ENCODE results near the gene OR52I1.

The OR52I1 gene

DNA sequence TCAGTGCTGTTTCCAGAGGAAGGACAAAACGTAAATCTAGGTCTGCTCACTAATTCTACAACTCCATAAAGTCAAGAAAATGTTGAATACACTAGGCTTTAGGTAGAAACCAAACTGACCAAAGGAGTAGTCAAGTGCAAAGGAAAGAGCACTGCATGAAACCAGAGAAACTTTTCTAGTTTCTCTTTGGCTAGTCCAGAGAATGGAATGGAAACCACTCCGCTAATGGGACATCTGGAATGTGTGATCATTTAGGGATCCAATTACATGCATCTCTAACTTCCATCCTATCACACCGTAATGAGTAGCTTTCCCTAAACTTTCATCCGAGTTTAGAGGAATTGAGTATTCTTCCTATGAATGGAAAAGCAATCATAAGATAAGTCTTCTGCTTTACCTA lies 46.4 kb upstream of the OR52I1 start:
- Histone ChIP-seq H3K4me3 (ENCODE audit: low read length) (no peak overlapping the region), H3K27me3 (ENCODE audit: control insufficient read depth, low read length) (no peaks in the 10 kb centered on the region), H3K9me3 (ENCODE audit: control insufficient read depth, insufficient read depth, low read length) (no peaks in the 10 kb centered on the region), H3K79me2 (ENCODE audit: control insufficient read depth, low read length) (no peaks in the 10 kb centered on the region), H3K9me2 (replicated peaks; ENCODE audit: control insufficient read depth, low read length) (no peaks in the 10 kb centered on the region; the same call in 1 of the 2 replicates), H3K36me3 (ENCODE audit: control insufficient read depth, low read length) (no peaks in the 10 kb centered on the region), H3K27ac (ENCODE audit: low read depth, low read length) (no peak overlapping the region), H4K20me1 (ENCODE audit: control insufficient read depth, insufficient read depth, low read depth, low read length) (no peaks in the 10 kb centered on the region), H3K4me1 (ENCODE audit: control insufficient read depth, low read length) (no peaks in the 10 kb centered on the region), H3K4me2 (ENCODE audit: low read length) (no peak overlapping the region), H3F3A (ENCODE audit: control insufficient read depth, insufficient read depth) (no peaks in the 10 kb centered on the region)
- TF ChIP-seq, protein P1, sequence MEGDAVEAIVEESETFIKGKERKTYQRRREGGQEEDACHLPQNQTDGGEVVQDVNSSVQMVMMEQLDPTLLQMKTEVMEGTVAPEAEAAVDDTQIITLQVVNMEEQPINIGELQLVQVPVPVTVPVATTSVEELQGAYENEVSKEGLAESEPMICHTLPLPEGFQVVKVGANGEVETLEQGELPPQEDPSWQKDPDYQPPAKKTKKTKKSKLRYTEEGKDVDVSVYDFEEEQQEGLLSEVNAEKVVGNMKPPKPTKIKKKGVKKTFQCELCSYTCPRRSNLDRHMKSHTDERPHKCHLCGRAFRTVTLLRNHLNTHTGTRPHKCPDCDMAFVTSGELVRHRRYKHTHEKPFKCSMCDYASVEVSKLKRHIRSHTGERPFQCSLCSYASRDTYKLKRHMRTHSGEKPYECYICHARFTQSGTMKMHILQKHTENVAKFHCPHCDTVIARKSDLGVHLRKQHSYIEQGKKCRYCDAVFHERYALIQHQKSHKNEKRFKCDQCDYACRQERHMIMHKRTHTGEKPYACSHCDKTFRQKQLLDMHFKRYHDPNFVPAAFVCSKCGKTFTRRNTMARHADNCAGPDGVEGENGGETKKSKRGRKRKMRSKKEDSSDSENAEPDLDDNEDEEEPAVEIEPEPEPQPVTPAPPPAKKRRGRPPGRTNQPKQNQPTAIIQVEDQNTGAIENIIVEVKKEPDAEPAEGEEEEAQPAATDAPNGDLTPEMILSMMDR (IDR thresholded peaks at IDR 0.05; ENCODE audit: low read depth, low read length, poor library complexity, severe bottlenecking): no peak
- no peak for TF ChIP-seq EZH2phosphoT487 (IDR thresholded peaks at IDR 0.05; ENCODE audit: borderline replicate concordance, low read length)

DNA sequence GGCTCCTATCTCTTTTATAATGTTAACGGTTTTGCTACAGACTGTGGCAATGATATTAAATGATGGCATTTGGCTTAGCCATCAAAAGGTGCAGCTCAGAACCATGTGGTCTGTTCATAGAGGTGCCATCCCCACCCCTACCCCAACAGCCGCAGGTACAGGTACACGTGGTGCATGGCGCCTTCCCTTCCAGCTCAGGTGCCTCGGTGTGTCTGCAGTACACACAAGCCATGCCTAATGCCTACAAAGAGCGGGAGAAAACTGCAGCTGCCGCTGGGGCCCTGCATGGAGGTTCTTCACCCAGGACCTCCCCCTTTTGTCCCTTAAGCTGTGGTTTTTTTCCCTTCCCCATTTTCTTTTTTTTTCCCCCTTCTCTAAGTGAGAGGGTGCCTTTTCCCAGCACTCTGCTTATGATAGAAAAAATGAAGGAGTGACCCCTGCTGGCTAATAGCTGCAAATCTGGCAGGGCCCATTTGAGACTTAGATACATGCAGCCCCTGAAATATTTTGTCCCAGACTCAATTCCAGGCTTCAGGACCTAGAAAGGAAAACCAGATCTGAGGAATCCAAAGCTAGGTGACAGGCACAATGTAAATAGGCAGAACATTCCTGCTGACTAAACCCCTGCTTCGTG lies 42.4 kb upstream of the OR52I1 start:
- Histone ChIP-seq H3K79me2 (ENCODE audit: control insufficient read depth, low read length) (no peaks in the 10 kb centered on the region), H3K4me1 (ENCODE audit: control insufficient read depth, low read length) (no peaks in the 10 kb centered on the region), H3K27me3 (ENCODE audit: control insufficient read depth, low read length) (no peaks in the 10 kb centered on the region), H3K9me2 (replicated peaks; ENCODE audit: control insufficient read depth, low read length) (no peaks in the 10 kb centered on the region; the same call in 1 of the 2 replicates), H3K27ac (ENCODE audit: low read depth, low read length) (no peak overlapping the region), H4K20me1 (ENCODE audit: control insufficient read depth, insufficient read depth, low read depth, low read length) (no peaks in the 10 kb centered on the region), H3K36me3 (ENCODE audit: control insufficient read depth, low read length) (no peaks in the 10 kb centered on the region), H3K9me3 (ENCODE audit: control insufficient read depth, insufficient read depth, low read length) (no peaks in the 10 kb centered on the region), H3K4me3 (ENCODE audit: low read length) (no peak overlapping the region), H3F3A (ENCODE audit: control insufficient read depth, insufficient read depth) (no peaks in the 10 kb centered on the region), H3K4me2 (ENCODE audit: low read length) (no peak overlapping the region)
- TF ChIP-seq, protein P1 (IDR thresholded peaks at IDR 0.05; ENCODE audit: low read depth, low read length, poor library complexity, severe bottlenecking): peak; percentile 56
- no peak for TF ChIP-seq EZH2phosphoT487 (IDR thresholded peaks at IDR 0.05; ENCODE audit: borderline replicate concordance, low read length)

DNA sequence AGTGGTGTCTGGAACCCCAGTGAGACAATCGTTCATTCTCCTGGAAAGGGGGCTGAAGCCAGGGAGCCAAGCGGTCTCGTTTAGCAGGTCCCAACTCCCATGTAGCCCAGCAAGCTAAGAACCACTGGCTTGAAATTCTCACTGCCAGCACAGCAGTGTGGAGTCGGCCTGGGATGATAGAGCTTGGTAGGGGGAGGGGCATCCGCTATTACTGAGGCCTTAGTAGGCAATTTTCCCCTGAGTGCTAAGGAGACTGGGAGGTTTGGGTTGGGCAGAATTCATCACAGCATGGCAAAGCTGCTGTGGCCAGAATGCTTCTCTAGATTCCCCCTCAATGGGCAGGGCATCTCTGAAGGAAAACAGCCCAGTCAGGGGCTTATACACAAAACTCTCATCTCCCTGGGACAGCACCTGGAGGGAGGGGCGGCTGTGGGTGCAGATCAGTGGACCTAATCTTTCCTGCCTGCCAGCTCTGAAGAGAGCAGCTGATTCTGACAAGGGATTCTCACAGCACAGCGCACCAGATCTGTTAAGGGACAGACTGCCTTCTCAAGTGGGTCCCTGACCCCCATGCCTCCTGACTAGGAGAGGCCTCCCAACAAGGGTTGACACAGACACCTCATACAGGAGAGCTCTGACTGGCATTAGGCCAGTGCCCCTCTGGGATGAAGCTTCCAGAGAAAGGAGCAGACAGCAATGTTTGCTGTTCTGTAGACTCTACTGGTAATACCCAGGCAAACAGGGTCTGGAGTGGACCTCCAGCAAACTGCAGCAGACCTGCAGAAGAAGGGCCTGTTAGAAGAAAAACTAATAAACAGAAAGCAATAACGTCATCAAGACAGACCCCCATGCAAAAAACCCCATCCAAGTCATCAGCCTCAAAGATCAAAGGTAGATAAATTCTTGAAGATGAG lies 34.1 kb upstream of the OR52I1 start:
- H3K4me3 ChIP-seq (ENCODE audit: low read length): no peak overlapping the region
- H3K36me3 ChIP-seq (ENCODE audit: control insufficient read depth, low read length): no peaks in the 10 kb centered on the region
- no peaks in the 10 kb centered on the region for H3K79me2 ChIP-seq (ENCODE audit: control insufficient read depth, low read length)
- H3K4me2 ChIP-seq (ENCODE audit: low read length): no peak overlapping the region
- H3K27ac ChIP-seq (ENCODE audit: low read depth, low read length): no peak overlapping the region
- TF ChIP-seq, protein P1 (IDR thresholded peaks at IDR 0.05; ENCODE audit: low read depth, low read length, poor library complexity, severe bottlenecking): no peak
- TF ChIP-seq EZH2phosphoT487 (IDR thresholded peaks at IDR 0.05; ENCODE audit: borderline replicate concordance, low read length): no peak
- no peaks in the 10 kb centered on the region for H3K9me2 ChIP-seq (replicated peaks; ENCODE audit: control insufficient read depth, low read length)
- H3F3A ChIP-seq (ENCODE audit: control insufficient read depth, insufficient read depth): no peaks in the 10 kb centered on the region
- no peaks in the 10 kb centered on the region for H3K27me3 ChIP-seq (ENCODE audit: control insufficient read depth, low read length)
- H4K20me1 ChIP-seq (ENCODE audit: control insufficient read depth, insufficient read depth, low read depth, low read length): no peaks in the 10 kb centered on the region
- no peaks in the 10 kb centered on the region for H3K9me3 ChIP-seq (ENCODE audit: control insufficient read depth, insufficient read depth, low read length)
- H3K4me1 ChIP-seq (ENCODE audit: control insufficient read depth, low read length): no peaks in the 10 kb centered on the region
